WI38 (cell line): ENCODE measurements around the gene CLIC4.
"Not testable (repeated sequence)": the region's sequence is repeated elsewhere in the genome, so short reads cannot be mapped to it uniquely, and the experiment has no call there.

Experiments
- H3K4me3 ChIP-seq: 2 replicates; pipeline ENCODE4 v1.5.1; 2011; ENCODE audit warnings: low read depth, mild to moderate bottlenecking, control low read depth, low read length
- TF ChIP-seq, protein P1 (sequence below): IDR thresholded peaks from 2 replicates; pipeline ENCODE4 v1.5.1; 2012; ENCODE audit warnings: low read depth, mild to moderate bottlenecking, control low read depth, low read length

The CLIC4 gene

GRCh38 chr1:24704411-24705259, 40.6 kb upstream of the CLIC4 start:
- TF ChIP-seq, protein P1, sequence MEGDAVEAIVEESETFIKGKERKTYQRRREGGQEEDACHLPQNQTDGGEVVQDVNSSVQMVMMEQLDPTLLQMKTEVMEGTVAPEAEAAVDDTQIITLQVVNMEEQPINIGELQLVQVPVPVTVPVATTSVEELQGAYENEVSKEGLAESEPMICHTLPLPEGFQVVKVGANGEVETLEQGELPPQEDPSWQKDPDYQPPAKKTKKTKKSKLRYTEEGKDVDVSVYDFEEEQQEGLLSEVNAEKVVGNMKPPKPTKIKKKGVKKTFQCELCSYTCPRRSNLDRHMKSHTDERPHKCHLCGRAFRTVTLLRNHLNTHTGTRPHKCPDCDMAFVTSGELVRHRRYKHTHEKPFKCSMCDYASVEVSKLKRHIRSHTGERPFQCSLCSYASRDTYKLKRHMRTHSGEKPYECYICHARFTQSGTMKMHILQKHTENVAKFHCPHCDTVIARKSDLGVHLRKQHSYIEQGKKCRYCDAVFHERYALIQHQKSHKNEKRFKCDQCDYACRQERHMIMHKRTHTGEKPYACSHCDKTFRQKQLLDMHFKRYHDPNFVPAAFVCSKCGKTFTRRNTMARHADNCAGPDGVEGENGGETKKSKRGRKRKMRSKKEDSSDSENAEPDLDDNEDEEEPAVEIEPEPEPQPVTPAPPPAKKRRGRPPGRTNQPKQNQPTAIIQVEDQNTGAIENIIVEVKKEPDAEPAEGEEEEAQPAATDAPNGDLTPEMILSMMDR = no peak
- H3K4me3 ChIP-seq = no peak overlapping the region

DNA sequence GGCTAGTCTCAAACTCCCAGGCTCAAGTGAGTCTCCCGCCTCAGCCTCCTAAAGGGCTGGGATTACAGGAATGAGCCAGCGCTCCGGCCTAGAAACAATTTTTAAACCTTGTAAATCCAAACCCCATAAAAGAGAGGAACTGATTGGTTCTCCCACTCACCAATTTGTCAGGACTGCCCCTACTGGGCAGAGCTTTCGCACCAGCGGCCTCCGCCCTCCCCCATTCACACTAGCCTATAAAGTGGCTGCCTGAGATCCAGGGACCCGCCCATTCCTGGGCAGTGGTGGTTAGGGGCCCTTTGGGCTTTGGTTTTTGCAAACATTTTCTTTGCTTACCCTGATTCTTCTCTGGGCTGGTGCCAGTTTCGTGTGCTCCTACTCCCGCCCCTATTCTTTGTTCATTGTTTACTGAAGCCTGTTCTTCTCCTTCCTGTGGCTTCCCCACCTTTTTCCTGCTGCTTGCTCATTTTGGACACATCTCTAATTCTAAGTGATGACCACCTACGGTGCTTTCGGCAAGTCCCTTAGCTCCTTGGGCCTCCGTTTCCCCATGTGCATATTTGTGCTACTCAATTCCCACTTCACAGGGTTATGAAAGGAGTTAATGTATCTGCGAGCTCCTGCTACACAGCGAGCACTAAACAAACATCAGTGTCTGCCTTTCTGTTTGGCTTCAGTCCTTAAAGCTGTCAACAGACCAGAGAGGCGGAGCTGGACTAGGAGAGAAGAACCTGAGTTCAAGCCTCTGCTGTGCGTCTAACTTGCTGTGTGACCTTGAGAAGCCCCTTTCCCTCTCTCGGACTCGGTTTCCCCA, 39.8 kb upstream of the CLIC4 start:
- H3K4me3 ChIP-seq = 0 out of 2 replicates have a peak overlapping the region, but pooled peaks have one; percentile 6
- TF ChIP-seq, protein P1 = no peak

DNA sequence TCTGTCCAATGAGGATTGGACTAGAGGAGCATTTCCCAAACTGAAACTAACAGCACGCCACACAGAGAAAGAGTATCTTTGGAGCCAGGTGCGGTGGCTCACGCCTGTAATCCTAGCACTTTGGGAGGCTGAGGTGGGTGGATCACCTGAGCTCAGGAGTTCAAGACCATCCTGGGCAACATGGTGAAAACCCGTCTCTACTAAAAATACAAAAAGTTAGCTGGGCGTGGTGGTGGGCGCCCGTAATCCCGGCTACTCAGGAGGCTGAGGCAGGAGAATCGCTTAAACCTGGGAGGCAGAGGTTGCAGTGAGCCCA, 39.2 kb upstream of the CLIC4 start:
- H3K4me3 ChIP-seq = not testable (repeated sequence)

DNA sequence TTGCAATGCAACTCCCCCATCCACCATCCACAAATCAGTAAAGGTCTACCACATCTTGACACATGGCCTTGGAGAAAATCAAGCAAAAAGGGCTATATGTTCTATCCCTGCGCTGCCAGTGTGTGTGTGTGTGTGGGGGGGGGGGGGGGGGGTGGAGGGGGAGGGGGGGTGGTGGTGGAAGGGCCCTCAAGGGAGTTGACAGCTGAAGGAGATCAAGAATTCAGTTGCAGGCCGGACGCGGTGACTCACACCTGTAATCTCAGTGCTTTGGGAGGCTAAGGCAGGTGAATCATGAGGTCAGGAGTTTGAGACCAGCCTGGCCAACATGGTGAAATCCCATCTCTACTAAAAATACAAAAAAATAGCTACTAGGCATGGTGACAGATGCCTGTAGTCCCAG, 37.6 kb upstream of the CLIC4 start:
- H3K4me3 ChIP-seq = no peak overlapping the region
- TF ChIP-seq, protein P1 = no peak

GRCh38 chr1:24708938-24709337, 36.3 kb upstream of the CLIC4 start:
- TF ChIP-seq, protein P1 = no peak
- no peak overlapping the region for H3K4me3 ChIP-seq

DNA sequence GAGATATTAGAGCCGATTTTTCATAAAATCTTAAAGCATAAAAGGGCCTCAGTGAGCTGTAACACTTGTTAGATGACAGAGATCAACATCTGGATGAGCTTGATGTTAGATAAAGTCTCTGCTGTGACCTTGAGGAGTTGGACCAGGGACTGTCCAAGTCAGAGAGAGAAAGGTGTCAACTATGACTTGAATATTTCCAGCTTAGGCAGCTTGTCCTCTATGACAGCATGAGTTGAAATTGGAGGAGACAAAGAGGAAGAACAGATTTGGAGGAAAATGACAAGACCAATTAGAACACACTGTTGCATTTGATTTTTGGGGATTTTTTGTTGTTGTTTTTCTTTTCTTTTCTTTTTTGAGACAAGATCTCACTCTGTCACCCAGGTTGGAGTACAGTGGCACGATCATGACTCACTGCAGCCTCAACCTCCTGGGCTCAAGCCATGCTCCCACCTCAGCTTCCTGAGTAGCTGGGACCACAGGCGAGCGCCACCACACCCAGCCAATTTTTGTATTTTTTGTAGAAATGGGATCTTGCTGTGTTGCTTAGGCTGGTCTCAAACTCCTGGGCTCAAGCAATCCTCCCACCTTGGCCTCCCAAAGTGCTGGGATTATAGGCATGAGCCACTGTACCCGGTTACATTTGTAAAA, 35.3 kb upstream of the CLIC4 start:
- TF ChIP-seq, protein P1 = no peak
- H3K4me3 ChIP-seq = no peak overlapping the region

DNA sequence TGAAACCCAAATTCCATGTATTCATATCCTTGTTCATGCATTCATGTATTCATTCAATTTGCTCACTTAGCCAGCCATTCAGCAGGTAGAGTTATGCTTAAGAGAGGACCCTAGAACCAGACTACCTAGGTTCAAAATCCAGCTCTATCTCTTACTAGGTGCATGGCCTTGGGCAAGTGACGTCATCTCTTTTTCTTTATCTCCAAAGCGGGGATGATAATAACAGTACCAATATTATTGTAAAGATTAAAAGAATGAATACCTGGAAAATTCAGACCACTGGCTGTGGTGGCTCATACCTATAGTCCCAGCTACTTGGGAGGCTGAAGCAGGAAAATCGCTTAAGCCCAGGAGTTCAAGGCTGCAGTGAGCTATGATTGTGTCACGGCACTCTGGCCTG, 33.9 kb upstream of the CLIC4 start:
- TF ChIP-seq, protein P1 = no peak
- no peak overlapping the region for H3K4me3 ChIP-seq
